GM12874 (cell line): Measurements from ENCODE around the gene LRCOL1.

Experiments
- TF ChIP-seq, protein P1 (sequence below): IDR thresholded peaks from 2 replicates; pipeline ENCODE4 v1.5.1; 2011; ENCODE audit warnings: low read depth, mild to moderate bottlenecking, control low read depth, low read length, moderate library complexity; ENCODE audit not compliant: insufficient read depth

Gene LRCOL1

DNA sequence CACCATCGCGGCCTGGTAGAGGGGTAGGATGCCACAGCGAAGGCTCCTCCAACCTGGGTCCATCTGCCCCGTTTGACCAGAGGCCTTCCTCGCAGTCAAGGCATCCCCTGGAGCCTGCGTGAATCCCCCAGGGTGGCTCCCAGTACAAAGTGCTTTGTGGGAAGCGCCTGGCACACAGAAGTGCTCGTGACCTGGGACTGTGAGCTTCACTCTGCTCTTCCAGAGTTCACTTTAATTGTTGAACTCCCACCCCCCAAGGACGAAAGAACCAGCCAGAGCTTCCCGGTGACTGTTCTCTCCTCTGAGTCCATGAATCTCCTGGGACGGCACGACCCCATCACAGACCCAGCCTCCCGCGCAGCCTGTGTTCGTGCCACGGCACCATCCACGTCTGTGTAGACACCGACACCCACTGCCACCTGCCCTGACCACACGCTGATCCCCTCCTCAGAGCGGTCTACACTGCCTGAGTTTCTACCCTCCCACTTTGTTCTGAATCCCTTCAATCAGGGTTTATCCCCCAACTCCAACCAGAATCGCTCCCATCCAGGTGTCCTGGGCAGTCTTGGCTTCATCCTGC, 24.1 kb upstream of the LRCOL1 start:
- TF ChIP-seq, protein P1, sequence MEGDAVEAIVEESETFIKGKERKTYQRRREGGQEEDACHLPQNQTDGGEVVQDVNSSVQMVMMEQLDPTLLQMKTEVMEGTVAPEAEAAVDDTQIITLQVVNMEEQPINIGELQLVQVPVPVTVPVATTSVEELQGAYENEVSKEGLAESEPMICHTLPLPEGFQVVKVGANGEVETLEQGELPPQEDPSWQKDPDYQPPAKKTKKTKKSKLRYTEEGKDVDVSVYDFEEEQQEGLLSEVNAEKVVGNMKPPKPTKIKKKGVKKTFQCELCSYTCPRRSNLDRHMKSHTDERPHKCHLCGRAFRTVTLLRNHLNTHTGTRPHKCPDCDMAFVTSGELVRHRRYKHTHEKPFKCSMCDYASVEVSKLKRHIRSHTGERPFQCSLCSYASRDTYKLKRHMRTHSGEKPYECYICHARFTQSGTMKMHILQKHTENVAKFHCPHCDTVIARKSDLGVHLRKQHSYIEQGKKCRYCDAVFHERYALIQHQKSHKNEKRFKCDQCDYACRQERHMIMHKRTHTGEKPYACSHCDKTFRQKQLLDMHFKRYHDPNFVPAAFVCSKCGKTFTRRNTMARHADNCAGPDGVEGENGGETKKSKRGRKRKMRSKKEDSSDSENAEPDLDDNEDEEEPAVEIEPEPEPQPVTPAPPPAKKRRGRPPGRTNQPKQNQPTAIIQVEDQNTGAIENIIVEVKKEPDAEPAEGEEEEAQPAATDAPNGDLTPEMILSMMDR = no peak

DNA sequence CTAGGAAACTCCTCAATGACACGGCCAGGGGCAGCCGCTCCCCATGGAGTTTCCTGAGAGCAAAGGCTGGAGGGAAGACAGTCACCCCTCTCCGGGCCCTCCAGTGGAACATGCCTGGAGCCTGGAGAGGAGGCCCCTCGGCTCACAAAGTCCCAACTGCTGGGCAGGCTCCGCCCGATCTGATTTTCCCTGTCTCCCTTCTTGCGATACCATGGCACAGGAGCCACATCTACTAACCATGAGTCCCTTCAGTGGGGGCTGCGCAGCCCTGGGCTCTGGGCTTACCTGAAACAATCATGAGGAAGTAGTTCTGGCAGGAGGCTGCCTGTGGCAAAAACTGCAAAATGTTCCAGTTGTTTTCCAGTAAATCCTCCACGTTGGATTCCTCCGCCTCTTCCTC, 23.5 kb upstream of the LRCOL1 start:
- TF ChIP-seq, protein P1 = no peak

DNA sequence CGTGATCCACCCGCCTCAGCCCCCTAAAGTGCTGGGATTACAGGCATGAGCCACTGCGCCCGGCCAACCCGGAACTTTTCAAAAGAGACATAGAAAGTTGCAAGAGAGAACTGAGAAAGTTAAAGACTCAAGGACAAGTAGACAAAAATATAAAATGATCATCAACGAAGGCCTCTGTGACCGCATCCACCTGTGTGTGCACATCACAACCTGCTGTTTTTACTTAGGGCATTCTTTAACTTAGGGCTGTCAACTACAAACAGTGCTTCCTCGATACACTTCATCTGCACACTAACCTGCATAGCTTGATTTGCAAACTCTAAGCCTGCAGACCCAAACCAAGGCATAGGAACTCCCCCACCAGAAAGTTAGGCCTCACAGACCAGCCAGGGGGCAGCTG, 23.0 kb upstream of the LRCOL1 start:
- TF ChIP-seq, protein P1 = no peak

DNA sequence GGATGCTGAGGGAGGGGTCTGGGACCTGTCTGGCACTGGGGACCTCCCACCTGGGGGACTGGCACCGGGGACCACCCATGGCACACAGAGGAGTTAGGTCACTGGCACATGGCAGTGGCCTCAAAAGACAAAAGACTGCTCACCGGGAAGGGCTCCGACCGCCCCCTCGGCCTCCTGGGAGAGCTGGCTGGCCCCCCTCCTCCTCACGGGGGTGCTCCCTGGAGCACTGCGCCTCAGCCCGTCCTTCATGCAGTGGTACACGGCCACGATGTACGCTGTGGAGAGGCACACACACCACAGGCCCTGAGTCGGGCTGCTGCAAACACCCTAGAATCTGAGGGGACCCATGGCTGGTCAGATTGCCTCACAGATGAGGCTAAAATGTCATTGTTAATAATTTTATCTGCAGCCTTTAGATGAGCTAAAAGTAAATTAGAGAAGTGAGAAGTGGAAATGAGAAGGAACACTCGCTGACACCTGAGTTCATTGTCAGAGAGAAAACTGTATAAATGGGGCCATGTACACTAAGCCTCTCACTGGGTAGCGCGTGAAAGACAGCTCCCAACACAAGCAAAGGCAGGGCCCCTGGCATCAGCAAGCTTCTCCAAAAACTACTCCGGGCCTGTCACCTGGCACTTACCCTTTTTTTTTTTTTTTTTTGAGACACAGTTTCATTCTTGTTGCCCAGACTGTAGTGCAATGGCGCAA, 22.3 kb upstream of the LRCOL1 start:
- TF ChIP-seq, protein P1 = no peak

DNA sequence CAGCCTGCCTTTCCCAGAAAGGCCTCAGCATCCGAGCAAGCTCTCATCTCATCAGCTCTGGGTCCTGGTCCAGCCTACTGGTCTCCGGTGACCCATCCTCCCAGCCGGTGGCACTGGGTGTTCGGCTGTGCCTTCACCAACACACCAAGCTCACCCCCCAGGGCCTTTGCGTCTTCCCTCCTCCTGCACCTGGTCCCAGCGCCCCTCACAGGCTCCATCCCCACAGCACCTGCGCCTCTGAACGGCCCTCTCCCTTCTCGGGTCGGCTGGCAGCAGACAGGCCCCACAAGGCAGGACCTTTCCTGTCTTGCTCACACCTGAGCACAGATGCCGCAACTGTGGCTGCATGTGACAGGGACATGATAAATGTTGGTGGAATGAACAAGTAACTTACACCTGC, 21.3 kb upstream of the LRCOL1 start:
- TF ChIP-seq, protein P1 = no peak

DNA sequence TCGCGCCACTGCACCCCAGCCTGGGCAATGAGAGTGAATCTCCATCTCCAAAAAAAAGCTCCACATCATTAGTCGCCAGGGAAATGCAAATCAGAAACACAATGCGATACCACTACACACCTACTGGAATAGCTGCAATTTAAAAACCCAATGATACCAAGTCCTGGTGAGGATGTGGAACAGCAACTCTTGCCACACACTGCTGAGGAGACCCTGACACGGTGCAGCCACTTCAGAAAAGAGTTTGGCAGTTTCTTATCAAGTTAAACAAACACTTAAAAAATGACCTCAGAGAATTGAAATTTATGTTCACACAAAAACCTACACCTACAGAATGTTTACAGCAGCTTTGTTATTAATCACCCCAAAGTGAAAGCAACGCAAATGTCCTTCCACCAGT, 20.3 kb upstream of the LRCOL1 start:
- TF ChIP-seq, protein P1 = no peak

DNA sequence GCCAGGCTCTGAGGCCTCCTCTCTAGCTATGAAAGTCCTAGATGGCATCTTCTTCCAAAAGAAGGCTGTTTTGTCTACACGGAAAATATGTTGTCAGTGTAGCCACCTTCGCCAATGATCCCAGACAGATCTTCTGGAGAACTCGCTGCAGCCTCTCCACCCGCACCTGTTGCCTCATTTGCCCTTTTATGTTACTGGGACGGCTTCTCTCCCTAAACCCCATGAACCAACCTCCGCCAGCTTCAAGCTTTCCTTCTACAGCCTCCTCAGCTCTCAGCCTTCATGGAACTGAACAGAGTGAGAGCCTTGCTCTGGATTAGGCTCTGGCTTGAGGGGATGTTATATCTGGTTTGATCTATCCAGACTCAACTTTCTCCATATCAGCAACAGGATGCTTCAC, 18.9 kb upstream of the LRCOL1 start:
- TF ChIP-seq, protein P1 = no peak
